ENCODE measurements around the gene BOK.
"Not testable (repeated sequence)": the region's sequence is repeated elsewhere in the genome, so short reads cannot be mapped to it uniquely, and the experiment has no call there.

The BOK gene, protein sequence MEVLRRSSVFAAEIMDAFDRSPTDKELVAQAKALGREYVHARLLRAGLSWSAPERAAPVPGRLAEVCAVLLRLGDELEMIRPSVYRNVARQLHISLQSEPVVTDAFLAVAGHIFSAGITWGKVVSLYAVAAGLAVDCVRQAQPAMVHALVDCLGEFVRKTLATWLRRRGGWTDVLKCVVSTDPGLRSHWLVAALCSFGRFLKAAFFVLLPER

DNA sequence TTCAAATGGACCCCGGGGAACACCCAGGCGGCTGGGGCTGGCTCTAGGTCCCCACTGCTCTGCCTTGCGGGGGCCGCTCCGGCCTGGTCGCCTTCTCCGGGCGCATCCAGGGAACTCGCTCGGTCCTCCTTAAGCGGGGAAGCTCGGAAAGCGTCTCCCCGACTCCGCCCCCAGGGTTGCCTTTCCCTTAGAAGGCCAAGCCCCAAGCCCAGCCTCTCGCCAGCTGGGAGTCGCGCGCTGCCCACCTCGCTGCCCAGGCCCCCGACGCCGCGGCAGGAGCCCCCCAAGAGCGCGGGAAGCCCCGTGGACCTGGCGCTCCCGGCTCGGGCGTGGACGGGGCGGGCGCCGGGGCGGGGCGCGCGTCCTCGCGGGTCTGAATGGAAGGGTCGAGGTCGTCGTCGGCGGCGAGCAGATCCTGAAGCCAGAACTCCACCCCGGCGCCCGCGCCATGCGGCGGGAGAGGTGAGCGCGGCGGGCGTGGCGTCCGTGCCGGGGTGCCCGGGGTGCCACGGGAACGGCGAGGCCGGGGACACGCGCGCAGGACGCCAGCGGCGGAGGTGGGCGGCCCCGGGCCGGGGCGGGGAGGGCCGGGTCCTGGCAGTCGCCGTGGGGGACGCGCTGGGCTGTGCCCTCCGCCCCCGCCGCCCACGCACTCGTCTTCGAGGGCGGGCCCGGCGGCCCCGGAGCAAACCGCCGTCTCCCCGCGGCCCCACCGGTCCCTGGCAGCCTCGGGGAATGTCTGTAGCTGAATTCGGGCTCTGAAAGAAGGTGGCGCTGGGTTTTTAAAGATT lies at the start of gene BOK:
Gene BOK (plus strand): TSS at position 214 of the 791 bp plus-strand sequence. CDS start 739 bp downstream, outside the sequence.
- DNase-seq (ENCODE audit: low read depth, low spot score) = no peak

DNA sequence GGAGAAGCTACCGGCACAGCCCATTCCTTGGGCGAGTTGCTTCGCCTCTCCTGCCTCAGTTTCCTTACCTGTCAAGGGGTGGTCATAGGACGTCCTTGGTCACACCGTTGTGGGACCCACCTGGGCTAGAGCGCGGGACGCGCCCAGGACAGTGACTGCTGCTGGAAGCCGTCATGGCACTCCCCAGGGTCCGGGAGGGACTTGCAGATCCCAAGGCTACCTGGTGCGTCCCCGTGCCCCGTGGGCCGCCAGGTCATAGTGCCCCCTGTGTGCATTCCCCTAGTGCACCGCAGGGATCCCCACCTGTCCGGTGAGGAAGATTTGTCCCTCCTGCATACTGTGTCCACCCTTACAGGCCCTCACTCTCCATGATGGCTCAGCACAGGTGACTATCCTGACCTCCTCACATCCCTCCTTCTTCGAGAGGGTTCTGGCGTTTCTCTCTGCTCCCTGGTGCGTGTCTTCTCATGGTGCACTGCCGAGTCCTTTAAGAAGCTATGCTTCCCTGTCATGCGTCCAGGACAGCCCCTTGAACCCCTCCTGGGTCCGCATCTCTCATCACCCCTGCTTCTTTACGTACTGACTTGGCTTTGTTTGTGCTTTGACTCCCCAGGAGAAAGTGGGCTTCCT lies 49.3 kb upstream of the BOK start:
- DNase-seq (ENCODE audit: low read depth, low spot score) = no peak

DNA sequence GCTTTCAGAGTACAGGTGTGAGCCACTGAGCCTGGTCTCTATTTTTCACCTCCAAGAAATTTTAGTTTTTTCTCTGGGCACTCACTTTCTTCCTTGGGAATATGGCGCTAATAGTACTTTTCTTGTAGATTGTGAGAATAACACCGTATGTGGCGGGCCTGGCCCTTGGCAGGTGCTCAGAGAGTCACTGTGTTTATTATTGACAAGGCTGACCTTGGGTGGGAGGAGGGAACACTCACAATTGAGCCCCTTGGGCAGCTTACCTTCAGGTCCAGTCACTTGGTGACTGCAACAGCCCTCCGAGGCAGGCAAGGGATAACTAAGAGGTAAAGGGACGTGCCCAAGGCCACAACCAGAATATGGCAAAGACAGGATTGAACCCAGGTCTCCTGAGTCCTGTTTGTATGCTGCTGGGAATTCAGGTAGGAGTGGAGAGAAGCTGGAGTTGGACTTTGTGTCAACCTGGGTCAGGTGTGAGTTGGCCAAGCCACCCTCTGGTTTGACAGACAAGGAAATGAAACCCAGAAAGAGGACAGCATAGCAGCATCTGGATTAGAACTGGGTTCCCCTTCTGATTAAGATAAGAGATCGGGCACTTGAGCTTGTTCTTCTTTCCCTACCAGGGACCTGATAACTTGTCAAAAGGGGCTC lies 47.3 kb upstream of the BOK start:
- DNase-seq (ENCODE audit: low read depth, low spot score) = no peak

DNA sequence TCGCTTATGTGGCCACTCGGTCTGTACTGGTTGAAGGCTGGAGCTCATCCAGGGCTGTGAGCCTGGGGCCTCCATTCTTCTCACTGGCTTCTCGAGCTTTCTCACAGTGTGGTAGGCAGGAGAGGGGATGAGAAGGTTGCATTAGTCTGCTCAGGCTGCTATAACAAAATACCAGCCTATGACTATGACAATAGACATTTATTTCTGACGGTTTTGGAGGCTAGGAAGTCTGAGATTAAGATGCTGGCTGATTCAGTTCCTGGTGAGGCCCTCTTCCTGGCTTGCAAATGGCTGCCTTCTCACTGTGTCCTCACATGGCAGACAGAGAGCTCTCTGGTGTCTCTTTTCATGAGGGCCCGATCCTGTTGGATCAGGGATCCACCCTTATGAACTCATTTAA lies 44.0 kb upstream of the BOK start:
- no peak for DNase-seq (ENCODE audit: low read depth, low spot score)

DNA sequence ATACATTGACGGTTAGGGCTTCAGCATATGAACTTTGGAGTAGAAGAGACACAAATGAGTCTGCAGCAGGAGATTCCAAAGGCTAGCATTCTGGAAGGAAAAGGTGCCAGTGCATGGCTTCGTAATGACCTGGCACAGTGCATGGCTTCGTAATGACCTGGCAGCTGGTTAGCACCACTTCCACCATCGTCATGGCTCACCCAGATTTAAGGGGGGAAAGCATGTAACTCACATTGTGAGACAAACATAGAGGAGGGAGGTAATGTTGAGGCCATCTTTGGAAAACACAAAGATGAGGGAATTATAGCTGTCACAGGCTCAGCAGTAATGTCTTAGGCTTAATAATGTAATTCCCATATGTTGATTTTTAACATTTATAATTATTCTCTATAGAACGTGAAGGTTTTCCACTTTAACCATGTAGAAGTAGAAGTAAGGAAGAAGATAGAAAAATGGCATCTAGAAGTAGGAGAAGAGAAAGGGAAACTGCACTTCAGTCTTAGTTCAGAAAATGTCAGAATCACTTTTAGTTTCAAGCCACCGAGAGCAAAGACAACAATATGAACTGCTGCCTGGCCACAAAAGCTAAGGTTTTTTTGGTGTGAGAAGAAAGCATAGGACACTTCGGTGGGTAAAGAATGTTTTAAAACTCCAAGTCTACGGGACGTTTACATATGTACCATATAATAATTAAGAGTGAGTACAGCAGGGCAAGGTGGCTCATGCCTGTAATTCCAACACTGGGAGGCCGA lies 43.4 kb upstream of the BOK start:
- DNase-seq (ENCODE audit: low read depth, low spot score) = no peak

DNA sequence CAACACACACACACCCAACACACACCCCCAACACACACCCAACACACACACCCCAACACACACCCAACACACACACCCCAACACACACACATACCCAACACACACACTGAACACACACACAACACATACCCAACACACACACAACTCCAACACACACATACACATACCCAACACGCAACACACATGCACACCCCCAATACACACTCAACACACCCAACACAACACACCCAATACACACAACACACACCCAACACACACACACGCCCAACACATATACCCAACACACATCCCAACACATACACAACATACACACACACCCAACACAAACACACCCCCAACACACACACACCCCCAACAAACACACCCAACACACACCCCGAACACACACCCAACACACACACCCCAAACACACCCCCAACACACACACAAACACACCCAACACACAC lies 42.0 kb upstream of the BOK start:
- DNase-seq (ENCODE audit: low read depth, low spot score) = no peak

DNA sequence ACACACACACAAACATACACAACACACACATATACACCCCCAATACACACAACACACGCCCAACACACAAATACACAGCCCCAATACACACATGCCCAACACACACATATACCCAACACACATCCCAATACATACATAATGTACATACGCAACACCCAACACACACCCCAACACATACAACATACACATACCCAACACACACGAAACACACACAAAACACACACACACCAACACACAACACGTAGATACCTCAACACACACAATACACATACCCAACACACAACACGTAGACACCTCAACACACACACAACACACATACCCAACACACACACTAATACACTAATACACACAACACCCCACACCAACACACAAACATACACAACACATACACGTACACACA lies 41.2 kb upstream of the BOK start:
- no peak for DNase-seq (ENCODE audit: low read depth, low spot score)

DNA sequence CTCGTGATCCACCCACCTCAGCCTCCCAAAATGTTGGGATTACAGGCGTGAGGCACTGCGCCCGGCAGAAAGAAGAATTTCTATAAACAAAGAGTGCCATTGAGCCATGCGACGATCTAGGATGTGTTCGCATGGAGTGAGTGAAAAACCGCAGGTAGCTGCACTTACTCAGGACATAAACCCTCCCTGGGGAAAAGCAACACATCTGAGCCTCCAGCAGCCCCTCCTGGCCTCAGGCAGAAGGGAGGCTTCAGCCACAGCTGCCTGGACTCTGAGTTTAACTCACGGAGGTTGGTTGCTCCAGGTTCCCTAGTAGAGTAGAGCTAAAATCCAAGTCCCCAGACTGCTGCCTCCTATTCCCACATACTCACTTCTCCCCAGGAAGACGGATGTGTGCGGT lies 38.9 kb upstream of the BOK start:
- no peak for DNase-seq (ENCODE audit: low read depth, low spot score)

DNA sequence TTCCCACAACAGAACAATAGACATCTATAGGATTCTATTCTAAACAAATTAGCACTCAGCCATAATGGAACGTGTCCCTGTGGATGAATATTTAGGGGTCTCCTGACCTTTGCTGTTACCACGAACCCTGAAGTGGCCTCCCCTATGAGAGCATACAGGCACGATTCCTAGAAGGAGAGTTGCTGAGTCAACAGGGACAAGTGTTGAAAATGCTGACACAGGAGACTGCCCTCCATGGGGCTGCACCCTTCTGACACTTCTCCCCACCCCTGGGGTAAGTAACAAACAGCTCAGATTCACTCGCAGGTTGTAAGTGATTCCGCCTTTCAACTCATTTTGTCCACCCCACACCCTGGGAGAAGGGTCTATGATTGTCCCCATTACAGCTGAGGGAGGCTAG lies 36.1 kb upstream of the BOK start:
- DNase-seq (ENCODE audit: low read depth, low spot score) = no peak

DNA sequence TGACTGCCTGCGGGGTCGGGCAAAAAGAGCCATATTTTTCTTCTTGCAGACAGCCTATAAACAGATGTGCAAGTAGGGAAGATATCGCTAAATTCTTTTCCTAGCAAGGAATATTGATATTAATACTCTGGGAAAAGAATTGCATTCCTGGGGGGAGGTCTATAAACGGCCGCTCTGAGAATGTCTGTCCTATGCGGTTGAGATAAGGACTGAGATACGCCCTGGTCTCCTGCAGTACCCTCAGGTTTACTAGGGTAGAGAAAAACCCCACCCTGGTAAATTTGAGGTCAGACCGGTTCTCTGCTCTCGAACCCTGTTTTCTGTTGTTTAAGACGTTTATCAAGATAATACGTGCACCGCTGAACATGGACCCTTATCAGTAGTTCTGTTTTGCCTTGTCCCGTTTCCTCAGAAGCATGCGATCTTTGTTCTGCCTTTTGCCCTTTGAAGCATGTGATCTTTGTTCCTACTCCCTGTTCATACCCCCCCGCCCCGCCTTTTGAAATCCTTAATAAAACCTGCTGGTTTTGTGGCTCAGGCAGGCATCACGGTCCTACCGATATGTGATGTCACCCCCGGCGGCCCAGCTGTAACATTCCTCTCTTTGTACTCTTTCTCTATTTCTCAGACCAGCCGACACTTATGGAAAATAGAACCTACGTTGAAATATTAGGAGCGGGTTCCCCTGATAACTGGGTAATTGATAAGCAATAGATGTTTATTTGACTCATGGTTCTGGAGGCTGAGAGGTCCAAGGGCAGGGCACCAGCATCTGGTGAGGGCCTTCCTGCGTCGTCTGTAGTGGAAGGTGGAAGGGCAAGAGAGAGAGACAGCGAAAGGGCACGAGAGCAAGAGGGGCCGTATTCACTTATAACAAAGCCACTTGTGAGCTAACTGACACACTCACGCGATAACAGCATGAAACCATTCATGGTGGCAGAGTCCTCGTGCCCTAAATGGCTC lies 32.4 kb upstream of the BOK start:
- DNase-seq (ENCODE audit: low read depth, low spot score) = not testable (repeated sequence)

DNA sequence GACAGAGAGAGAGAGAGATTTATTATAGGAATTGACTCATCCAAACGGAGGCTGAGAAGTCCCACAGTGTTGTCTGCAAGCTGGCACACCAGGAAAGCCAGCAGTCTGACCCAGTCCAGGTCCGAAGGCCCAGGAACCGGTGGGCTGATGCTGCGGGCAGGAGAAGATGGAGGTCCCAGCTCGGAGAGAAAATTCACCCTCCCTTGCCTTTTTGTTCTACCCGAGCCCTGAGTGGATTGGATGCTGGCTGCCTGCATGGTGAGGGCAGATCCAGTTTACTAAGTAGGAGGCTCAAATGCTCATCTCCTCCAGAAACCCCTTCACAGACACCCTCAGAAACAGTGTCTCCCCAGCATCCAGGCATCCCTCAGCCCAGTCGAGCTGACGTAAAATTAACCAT lies 28.0 kb upstream of the BOK start:
- DNase-seq (ENCODE audit: low read depth, low spot score) = no peak

DNA sequence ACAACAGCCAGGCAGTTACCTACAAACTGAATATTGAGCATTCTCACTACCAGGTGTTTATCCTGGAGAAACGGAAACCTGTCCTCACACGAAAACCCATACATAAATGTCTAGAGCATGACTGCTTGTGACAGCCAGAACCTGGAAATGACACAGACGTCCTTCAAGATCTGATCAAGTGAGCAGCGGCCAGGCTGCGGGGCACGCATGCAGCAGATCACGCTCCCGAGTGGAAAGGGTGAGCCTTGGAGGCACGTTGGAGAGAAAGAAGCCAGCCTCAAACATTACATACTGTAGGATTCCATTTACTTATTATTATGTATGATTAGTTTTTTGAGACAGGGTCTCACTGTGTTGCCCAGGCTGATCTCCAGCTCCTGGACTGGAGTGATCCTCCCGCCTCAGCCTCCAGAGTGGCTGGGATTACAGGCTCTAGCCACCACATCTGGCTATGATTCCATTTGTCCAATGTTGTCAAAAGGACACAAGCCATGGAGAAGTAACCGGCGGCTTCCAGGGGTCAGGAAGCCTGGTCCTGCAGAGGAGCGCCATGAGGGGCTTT lies 27.3 kb upstream of the BOK start:
- no peak for DNase-seq (ENCODE audit: low read depth, low spot score)

DNA sequence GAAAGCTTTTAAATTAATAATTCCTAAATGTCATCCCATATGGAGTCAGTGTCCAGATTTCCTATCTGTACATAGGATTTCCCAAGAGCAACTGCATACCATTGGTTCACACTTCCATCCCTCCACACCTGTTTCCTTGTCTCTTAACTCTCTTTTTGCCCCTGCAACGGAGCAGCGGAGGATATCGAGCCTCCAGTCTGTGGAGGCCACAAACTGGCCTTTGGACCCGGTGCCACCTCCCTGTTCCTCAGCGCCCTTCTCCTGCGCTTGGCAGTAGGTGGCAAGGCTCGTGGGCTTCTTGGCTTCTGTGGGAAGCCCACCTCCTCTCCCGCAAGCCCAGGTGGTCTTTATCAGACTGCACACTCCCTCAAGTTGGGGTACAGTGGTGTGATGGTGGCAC lies 26.4 kb upstream of the BOK start:
- DNase-seq (ENCODE audit: low read depth, low spot score) = no peak

DNA sequence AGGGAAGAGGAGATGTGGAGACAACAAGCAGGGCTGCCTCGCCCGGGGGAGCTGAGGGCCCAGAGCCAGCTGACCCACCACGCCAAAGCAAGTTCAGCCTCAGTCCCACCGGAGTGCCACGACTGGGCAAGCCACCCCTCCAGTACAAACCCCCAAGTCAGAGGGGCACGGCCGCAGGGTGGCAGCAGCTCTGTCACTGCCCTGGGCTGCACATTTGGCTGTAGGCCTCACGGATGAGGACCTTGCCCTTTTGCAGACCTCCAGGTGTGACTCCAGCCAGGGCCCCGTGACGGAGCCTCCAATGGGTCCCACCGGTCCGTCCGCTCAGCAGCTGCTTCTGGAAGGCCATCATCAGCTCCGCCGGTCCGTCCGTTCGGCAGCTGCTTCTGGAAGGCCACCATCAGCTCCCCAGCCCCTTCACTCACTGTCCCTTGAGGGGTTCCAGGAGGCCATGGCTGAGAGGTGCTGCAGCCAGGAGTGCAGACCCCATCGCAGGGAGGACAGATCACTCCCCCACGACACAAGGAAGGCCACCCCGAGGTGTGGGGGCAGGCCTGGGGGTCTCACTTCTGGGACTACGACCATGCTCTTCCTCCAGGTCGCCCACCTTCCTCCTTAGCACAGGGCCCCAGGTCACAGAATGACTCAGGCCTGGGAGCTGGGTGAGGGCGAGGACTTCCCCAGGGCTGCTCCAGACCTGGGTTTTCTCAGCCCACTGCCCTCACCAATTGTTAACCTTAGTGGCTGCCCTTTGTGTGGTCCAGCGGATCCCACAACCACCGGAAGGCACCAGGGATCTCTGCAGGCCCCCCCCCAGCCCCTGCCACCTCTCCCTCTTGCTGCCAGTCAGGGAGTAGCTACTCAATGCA lies 25.6 kb upstream of the BOK start:
- no peak for DNase-seq (ENCODE audit: low read depth, low spot score)

DNA sequence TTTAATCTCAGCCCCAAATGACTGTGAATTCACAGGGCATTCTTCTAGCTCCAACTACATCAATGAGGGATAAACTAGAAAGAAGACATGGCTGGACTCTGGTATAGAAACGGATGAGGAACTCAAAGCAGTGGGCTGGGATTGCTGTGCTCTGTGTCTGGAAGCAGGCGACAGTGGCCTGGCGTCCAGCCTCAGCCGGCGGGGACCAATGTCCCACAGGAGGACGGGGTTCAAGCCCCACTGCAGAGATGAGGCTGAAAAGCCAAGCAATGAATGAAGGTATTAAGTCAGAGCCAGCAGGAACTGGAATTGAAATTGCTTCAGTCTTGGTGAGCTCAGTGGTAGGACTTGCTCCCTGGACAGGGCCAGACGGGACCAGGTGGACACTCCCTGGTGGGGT lies 24.3 kb upstream of the BOK start:
- DNase-seq (ENCODE audit: low read depth, low spot score) = no peak

DNA sequence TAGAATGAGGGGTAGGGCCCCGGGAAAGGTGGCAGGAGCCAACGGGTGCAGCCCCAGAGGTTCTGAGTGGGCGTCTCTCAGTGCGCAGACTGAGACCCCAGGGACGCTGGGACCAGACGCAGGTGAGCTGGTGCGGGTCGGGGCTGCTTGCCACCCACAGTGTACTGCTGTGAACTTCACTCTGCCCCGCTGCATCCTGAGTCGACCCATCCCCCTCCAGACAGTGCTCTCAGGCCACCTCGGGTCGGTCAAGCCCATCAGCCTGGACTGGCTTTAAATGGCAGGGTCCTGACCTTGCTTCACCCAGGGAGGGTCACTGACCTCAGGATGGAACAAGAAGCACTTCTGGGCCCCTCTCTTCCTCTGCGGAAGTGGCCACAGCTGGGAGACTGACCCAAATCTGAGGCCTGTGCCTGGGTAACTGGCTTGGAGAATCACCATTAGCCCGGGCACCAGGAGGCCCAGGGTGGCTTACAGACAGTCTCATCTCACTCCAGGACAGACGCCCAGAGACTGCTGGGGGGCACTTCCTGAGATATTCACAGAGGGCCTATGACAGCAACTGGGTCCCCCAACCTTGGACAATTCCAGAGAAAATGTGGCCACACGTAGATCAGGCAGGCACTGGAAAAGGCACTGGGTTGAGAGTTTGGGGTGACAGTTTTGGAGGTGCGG lies 23.7 kb upstream of the BOK start:
- no peak for DNase-seq (ENCODE audit: low read depth, low spot score)

DNA sequence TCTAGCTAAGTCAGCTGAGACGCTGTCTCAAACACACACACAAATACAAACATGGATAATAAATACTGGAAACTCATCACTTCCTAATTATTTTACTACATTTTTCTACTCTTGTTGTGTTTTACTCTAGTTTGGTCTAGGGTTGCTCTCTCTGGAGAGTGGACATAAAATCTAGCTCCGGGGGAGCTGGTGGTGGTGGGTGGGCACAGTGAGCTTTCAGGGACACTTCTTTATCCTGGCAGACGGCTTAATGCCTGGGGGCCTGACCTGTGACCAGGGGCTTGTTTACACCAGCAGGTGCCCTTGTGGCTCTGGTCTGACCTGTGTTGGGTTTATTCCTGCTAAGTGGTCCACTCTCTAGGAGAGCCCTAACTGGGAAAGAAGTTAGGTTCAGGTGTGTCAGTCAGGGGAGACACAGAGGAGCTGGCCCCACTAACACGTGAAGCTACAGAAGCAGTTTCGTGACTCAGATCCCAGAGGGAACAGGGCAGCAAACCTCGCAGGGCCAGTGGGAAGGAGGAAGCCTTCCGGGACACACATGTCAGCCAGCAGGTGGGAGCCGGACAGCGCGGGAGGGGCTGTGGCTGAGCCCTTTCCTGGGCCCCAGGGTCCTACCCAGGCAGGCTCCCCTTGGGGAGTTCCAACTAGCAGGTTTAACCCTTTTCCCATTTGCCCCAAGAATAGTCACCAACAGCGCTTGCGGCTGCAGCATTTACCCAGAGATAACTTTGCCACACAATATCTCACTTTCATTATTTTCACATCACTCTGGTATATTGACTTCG lies 22.5 kb upstream of the BOK start:
- DNase-seq (ENCODE audit: low read depth, low spot score) = no peak

Measured in brain pericyte (primary cell).